Stomach (tissue), 9 donors: ENCODE results near the gene COTL1. TPM values are rescaled to one million over a fixed set of nuclear protein-coding genes. Genes with fewer than 3 reads are reported as not detected.

Experiments used
- DNase-seq, 2 donors: peaks; one replicate each; pipeline versions ENCODE4 v3.0.0 to v3.0.0-alpha.2; 2013 to 2019
- H3K27ac ChIP-seq, 5 donors: fragments of 200-600 bp in 4 of 5; sonication (generic) in 4 of 5; one replicate each; pipeline ENCODE4 v1.5.1; 2013 to 2019; ENCODE audit warnings: mild to moderate bottlenecking in 1 of 5, moderate library complexity in 1 of 5
- H3K27me3 ChIP-seq, 3 donors: fragments of 200-600 bp; sonication (generic); one replicate each; pipeline ENCODE4 v1.5.1; 2017 to 2019; ENCODE audit warnings: mixed run types in 1 of 3
- H3K36me3 ChIP-seq, 4 donors: fragments of 200-600 bp; sonication (generic); 1 replicate in 3 of 4; 2 replicates in 1 of 4; pipeline ENCODE4 v1.5.1; 2016 to 2019
- H3K4me1 ChIP-seq, 4 donors: fragments of 200-600 bp; sonication (generic); one replicate each; pipeline ENCODE4 v1.5.1; 2016 to 2019
- H3K4me3 ChIP-seq, 4 donors: fragments of 200-600 bp; sonication (generic) in 3 of 4; one replicate each; pipeline ENCODE4 v1.5.1; 2016 to 2019; ENCODE audit warnings: mild to moderate bottlenecking in 1 of 4
- H3K9me3 ChIP-seq, 4 donors: fragments of 200-600 bp; sonication (generic); one replicate each; pipeline ENCODE4 v1.5.1; 2016 to 2019
- CTCF ChIP-seq, 7 experiments: fragments of 450-650 bp in 4 of 7; fragments of 200-600 bp in 3 of 7; sonication (generic) in 3 of 7; IDR thresholded peaks; one replicate each; pipeline ENCODE4 v1.5.1; 2016 to 2019; ENCODE audit warnings: antibody characterized with exemption in 7 of 7, control low read depth in 2 of 7, mild to moderate bottlenecking in 1 of 7
- EP300 ChIP-seq: sonication (generic); formaldehyde crosslinking; IDR thresholded peaks from one replicate; pipeline ENCODE4 v1.6.1; 2017; ENCODE audit warnings: antibody characterized with exemption
- POLR2A ChIP-seq, 4 donors: fragments of 450-650 bp; IDR thresholded peaks; one replicate each; pipeline ENCODE4 v1.6.1; 2016; ENCODE audit warnings: antibody characterized with exemption in 4 of 4, control low read depth in 2 of 4, mild to moderate bottlenecking in 1 of 4, moderate library complexity in 1 of 4
- POLR2AphosphoS5 ChIP-seq, 3 donors: sonication (generic); formaldehyde crosslinking; IDR thresholded peaks; one replicate each; pipeline ENCODE4 v1.6.1; 2016; ENCODE audit warnings: antibody characterized with exemption in 3 of 3
- WGBS, 5 donors: extraction: QIAGEN DNeasy Blood & Tissue Kit in 3 of 5; methylation state at CpG; one replicate each; pipeline versions ENCODE4 v1.1.5 to v1.1.7; 2013 to 2018; 5-methylcytosine and 5-hydroxymethylcytosine counted together
- intact Hi-C: fragments of 100-400 bp; cut with DNase I; formaldehyde crosslinking; loops from one replicate; pipeline ENCODE4 v1.15.1; 2023; ENCODE audit warnings: low total_unique reads
- polyA plus RNA-seq, 3 donors: library from polyadenylated mRNA; stranded (reverse); fragments of 200-250 nt; gene quantifications; one replicate each; pipeline ENCODE4 v1.2.3, GENCODE V29; 2013
- total RNA-seq, 5 donors: library from RNA; depleted of rRNA; stranded (reverse); fragments of >200 nt; gene quantifications; one replicate each; pipeline versions ENCODE4 v1.1.0 to v1.2.3, GENCODE V29; 2014 to 2016
- donor health status: healthy with polysubstance abuse.
- donor health status: Bipolar disorder and iron deficiency.
- donor health status: healthy.

The COTL1 gene
- total and polyA plus RNA-seq, 8 donors: 40.3 to 187 (median 177) TPM

- Histone ChIP-seq H3K27ac (no peak overlapping the region), H3K36me3 (no peaks in the 10 kb centered on the region), H3K4me3 (no peak overlapping the region), H3K27me3 (peaks cover 0 to 7% (median 0%) of the 10 kb centered on the region in 3 donors), H3K9me3 (no peaks in the 10 kb centered on the region), H3K4me1 (no peaks in the 10 kb centered on the region)
- TF ChIP-seq CTCF (IDR thresholded peaks at IDR 0.05) (no peak), POLR2A (IDR thresholded peaks at IDR 0.05) (no peak)
- intact Hi-C loops: no loop called here
- no peak for DNase-seq
- 84 to 97% (median 91%) methylated on average over 2 of the region's 2 CpGs for WGBS, 5 donors
These were observed 74.6 kb downstream of the COTL1 start for GRCh38 chr16:84543253-84543652.

GRCh38 chr16:84541999-84542817 lies 75.7 kb downstream of the COTL1 start:
- Histone ChIP-seq H3K27me3 (peaks cover 0 to 7% (median 0%) of the 10 kb centered on the region in 3 donors), H3K9me3 (no peaks in the 10 kb centered on the region), H3K27ac (no peak overlapping the region), H3K36me3 (no peaks in the 10 kb centered on the region), H3K4me3 (no peak overlapping the region), H3K4me1 (no peaks in the 10 kb centered on the region)
- TF ChIP-seq POLR2A (IDR thresholded peaks at IDR 0.05) (no peak), POLR2AphosphoS5 (IDR thresholded peaks at IDR 0.05) (no peak), CTCF (IDR thresholded peaks at IDR 0.05) (no peak), EP300 (no peak)
- intact Hi-C loops: no loop called here
- 65 to 79% (median 75%) methylated on average over 7 of the region's 7 CpGs for WGBS, 5 donors
- DNase-seq: no peak

- intact Hi-C loops: no loop called here
- WGBS, 5 donors: 92 to 97% (median 96%) methylated on average over 4 of the region's 4 CpGs
- Histone ChIP-seq H3K27ac (no peak overlapping the region), H3K27me3 (peaks cover 0 to 7% (median 0%) of the 10 kb centered on the region in 3 donors), H3K4me1 (no peaks in the 10 kb centered on the region), H3K36me3 (no peaks in the 10 kb centered on the region), H3K9me3 (no peaks in the 10 kb centered on the region), H3K4me3 (no peak overlapping the region)
- DNase-seq: no peak
- TF ChIP-seq CTCF (IDR thresholded peaks at IDR 0.05): no peak
- TF ChIP-seq EP300: no peak
- no peak for TF ChIP-seq POLR2AphosphoS5 (IDR thresholded peaks at IDR 0.05)
These were observed 77.7 kb downstream of the COTL1 start for GRCh38 chr16:84540194-84540593.

- TF ChIP-seq POLR2AphosphoS5 (IDR thresholded peaks at IDR 0.05) (no peak), EP300 (no peak), POLR2A (IDR thresholded peaks at IDR 0.05) (no peak)
- DNase-seq: no peak
- WGBS, 5 donors: 87 to 97% (median 91%) methylated on average over 6 of the region's 6 CpGs
- no peak overlapping the region for H3K4me3 ChIP-seq
- H3K36me3 ChIP-seq: no peaks in the 10 kb centered on the region
- no peak overlapping the region for H3K27ac ChIP-seq
- intact Hi-C loops: no loop called here
- H3K9me3 ChIP-seq: no peaks in the 10 kb centered on the region
- H3K4me1 ChIP-seq: peaks cover 0 to 2% (median under 1%) of the 10 kb centered on the region in 4 donors
- no peaks in the 10 kb centered on the region for H3K27me3 ChIP-seq
These were observed 79.5 kb downstream of the COTL1 start for GRCh38 chr16:84538222-84538840.
